OCI-LY1 (cell line): ENCODE results near the gene MED27.

Experiments
- H2AFZ ChIP-seq: fragments of 200-600 bp; sonication (generic), shearing (Covaris generic); 2 replicates; pipeline ENCODE4 v1.6.0; 2014; ENCODE audit warnings: antibody characterized with exemption, mild to moderate bottlenecking, low read length
- H3F3A ChIP-seq: fragments of 200-600 bp; sonication (generic), shearing (Covaris generic); 2 replicates; pipeline ENCODE4 v1.6.0; 2014; ENCODE audit warnings: mild to moderate bottlenecking, antibody characterized with exemption, low read length, moderate library complexity; ENCODE audit not compliant: insufficient read depth
- H3K27ac ChIP-seq: fragments of 200-600 bp; sonication (generic); 2 replicates; pipeline ENCODE4 v1.5.1; 2014; ENCODE audit warnings: low read length, mixed run types, mild to moderate bottlenecking, low read depth; ENCODE audit not compliant: poor library complexity, severe bottlenecking
- H3K27me3 ChIP-seq: fragments of 200-600 bp; sonication (generic); 2 replicates; pipeline ENCODE4 v1.6.0; 2014; ENCODE audit warnings: antibody characterized with exemption, mild to moderate bottlenecking, low read length, moderate library complexity; ENCODE audit not compliant: insufficient read depth
- H3K36me3 ChIP-seq: fragments of 200-600 bp; sonication (generic); 2 replicates; pipeline ENCODE4 v1.6.1; 2014; ENCODE audit warnings: mild to moderate bottlenecking, antibody characterized with exemption, low read length, moderate library complexity, mixed read lengths; ENCODE audit not compliant: insufficient read depth
- H3K4me1 ChIP-seq: fragments of 200-600 bp; sonication (generic); 2 replicates; pipeline ENCODE4 v1.5.1; 2014; ENCODE audit warnings: mild to moderate bottlenecking, low read length, moderate library complexity; ENCODE audit not compliant: insufficient read depth, severe bottlenecking
- H3K4me2 ChIP-seq: fragments of 200-600 bp; sonication (generic), shearing (Covaris generic); 2 replicates; pipeline ENCODE4 v1.6.1; 2014; ENCODE audit warnings: low read length
- H3K4me3 ChIP-seq: fragments of 200-600 bp; sonication (generic); 2 replicates; pipeline ENCODE4 v1.5.1; 2014; ENCODE audit warnings: low read length, low read depth, mild to moderate bottlenecking, mixed read lengths; ENCODE audit not compliant: poor library complexity, severe bottlenecking
- H3K79me2 ChIP-seq: fragments of 200-600 bp; shearing (Covaris generic); 2 replicates; pipeline ENCODE4 v1.6.1; 2016; ENCODE audit warnings: mixed run types, low read length, mixed read lengths; ENCODE audit not compliant: insufficient read depth
- H3K9ac ChIP-seq: fragments of 200-600 bp; sonication (generic), shearing (Covaris generic); 2 replicates; pipeline ENCODE4 v1.6.1; 2014; ENCODE audit warnings: mild to moderate bottlenecking, low read length, mixed read lengths
- H3K9me2 ChIP-seq: fragments of 200-600 bp; sonication (generic), shearing (Covaris generic); 2 replicates; pipeline ENCODE4 v1.6.1; 2014; ENCODE audit warnings: low read depth, mild to moderate bottlenecking, low read length, mixed read lengths
- H3K9me3 ChIP-seq: fragments of 200-600 bp; shearing (Covaris generic); 2 replicates; pipeline ENCODE4 v1.6.1; 2014; ENCODE audit warnings: low read length, mixed read lengths
- H4K20me1 ChIP-seq: fragments of 200-600 bp; sonication (generic), shearing (Covaris generic); 2 replicates; pipeline ENCODE4 v1.6.0; 2016; ENCODE audit warnings: mild to moderate bottlenecking, low read length; ENCODE audit not compliant: insufficient read depth
- EZH2 ChIP-seq: fragments of 200-600 bp; sonication (generic), shearing (Covaris generic); IDR thresholded peaks from 2 replicates; pipeline ENCODE4 v1.8.0; 2017; ENCODE audit warnings: borderline replicate concordance, mixed run types, mild to moderate bottlenecking, antibody characterized with exemption, low read length, moderate library complexity, mixed read lengths
- TF ChIP-seq, protein P1 (sequence below): fragments of 200-600 bp; sonication (generic), shearing (Covaris generic); IDR thresholded peaks from 2 replicates; pipeline ENCODE4 v1.5.1; 2017; ENCODE audit warnings: mild to moderate bottlenecking, antibody characterized with exemption, low read length, moderate library complexity, mixed read lengths

Gene MED27

DNA sequence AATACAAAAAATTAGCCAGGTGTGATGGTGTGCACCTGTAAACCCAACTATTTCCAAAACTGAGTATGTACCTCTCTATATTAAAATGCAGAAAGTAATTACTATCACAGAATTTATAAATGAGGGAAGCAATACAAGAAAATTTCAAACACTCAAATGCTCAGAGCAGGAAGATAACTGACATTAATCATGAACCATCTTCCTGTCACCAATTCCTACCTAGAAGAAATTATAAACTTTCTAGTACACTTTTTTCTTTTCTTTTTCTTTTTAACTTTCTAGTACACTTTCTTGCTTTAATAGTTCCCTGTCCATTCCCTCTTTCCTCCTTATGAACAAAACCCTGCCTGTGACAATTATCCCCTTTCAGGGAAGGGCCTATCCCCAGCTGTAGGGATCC lies 106.8 kb downstream of the MED27 start:
- no peaks in the 10 kb centered on the region for H4K20me1 ChIP-seq
- H3K9me3 ChIP-seq = no peaks in the 10 kb centered on the region
- H3K4me3 ChIP-seq = no peak overlapping the region
- no peaks in the 10 kb centered on the region for H3K79me2 ChIP-seq
- H3K27me3 ChIP-seq = no peaks in the 10 kb centered on the region
- no peak overlapping the region for H3K4me2 ChIP-seq
- no peaks in the 10 kb centered on the region for H3K36me3 ChIP-seq
- H3K27ac ChIP-seq = no peak overlapping the region
- no peaks in the 10 kb centered on the region for H3F3A ChIP-seq
- no peaks in the 10 kb centered on the region for H3K9me2 ChIP-seq
- no peak overlapping the region for H2AFZ ChIP-seq
- TF ChIP-seq, protein P1, sequence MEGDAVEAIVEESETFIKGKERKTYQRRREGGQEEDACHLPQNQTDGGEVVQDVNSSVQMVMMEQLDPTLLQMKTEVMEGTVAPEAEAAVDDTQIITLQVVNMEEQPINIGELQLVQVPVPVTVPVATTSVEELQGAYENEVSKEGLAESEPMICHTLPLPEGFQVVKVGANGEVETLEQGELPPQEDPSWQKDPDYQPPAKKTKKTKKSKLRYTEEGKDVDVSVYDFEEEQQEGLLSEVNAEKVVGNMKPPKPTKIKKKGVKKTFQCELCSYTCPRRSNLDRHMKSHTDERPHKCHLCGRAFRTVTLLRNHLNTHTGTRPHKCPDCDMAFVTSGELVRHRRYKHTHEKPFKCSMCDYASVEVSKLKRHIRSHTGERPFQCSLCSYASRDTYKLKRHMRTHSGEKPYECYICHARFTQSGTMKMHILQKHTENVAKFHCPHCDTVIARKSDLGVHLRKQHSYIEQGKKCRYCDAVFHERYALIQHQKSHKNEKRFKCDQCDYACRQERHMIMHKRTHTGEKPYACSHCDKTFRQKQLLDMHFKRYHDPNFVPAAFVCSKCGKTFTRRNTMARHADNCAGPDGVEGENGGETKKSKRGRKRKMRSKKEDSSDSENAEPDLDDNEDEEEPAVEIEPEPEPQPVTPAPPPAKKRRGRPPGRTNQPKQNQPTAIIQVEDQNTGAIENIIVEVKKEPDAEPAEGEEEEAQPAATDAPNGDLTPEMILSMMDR = no peak
- no peak overlapping the region for H3K9ac ChIP-seq
- H3K4me1 ChIP-seq = peaks cover 14% of the 10 kb centered on the region

DNA sequence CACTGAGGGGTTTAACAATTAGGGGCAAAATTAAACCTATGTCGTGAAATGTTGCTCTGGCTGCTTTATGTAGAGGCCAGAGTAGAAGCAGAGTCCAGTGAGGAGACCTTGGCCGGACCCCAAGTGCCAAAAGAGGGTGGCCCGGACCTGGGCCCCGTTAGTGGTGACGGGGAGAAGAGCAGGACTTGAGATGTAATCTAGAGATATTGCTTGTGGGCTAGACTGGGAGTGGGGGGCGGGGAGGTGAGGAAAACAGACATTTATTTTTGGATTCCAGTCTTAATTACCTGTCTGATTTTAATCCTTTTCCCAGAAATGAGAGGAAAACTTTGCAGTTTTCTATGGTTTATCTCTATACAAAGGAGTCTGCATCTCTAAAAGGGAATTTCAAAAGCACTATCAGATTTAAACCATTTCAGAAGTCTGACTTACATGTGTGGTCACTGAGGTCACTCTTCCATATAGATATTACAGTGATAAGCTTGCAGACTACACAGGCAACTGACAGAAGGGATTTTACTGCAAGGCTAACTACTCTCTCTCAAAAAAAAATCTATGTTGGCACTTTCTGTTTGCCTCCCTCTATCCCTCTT lies 108.1 kb downstream of the MED27 start:
- Histone ChIP-seq H3K9me3 (no peaks in the 10 kb centered on the region), H3K9me2 (no peaks in the 10 kb centered on the region), H4K20me1 (no peaks in the 10 kb centered on the region), H3K9ac (no peak overlapping the region), H3K4me2 (no peak overlapping the region), H3K4me3 (no peak overlapping the region), H3K4me1 (peaks cover under 1% of the 10 kb centered on the region), H3K36me3 (no peaks in the 10 kb centered on the region), H3K27me3 (no peaks in the 10 kb centered on the region), H3K79me2 (no peaks in the 10 kb centered on the region), H3F3A (no peaks in the 10 kb centered on the region), H3K27ac (no peak overlapping the region), H2AFZ (no peak overlapping the region)
- TF ChIP-seq EZH2 = no peak
- TF ChIP-seq, protein P1 = no peak

DNA sequence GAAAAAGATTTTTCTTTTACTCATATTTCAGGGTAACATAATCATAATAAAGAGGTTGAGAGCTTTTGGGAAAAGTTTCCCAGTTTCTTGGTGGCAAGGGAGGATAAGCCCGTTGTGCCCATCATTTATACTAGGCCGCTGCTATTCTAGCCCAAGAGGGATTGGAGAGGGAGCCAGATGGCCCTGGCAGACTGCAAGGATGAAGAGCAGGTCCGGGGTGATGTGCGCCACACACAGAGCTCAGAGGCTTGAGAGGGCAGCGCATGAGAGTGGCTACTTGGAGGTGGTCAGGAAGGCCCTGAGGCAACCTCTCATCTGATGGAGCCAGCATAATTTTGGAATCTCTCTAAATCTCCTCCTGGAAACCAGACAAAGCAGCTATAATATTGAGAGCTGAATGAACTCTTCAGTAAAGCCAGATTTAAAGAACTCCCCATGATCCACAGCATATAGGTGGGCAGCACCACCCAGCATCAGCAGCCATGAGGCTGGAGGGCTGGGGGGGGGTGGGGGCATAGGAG lies 110.1 kb downstream of the MED27 start:
- no peaks in the 10 kb centered on the region for H3K9me3 ChIP-seq
- H3K79me2 ChIP-seq = no peaks in the 10 kb centered on the region
- no peak overlapping the region for H3K4me3 ChIP-seq
- no peaks in the 10 kb centered on the region for H3K27me3 ChIP-seq
- H3K27ac ChIP-seq = no peak overlapping the region
- H2AFZ ChIP-seq = no peak overlapping the region
- no peak overlapping the region for H3K9ac ChIP-seq
- H3K4me2 ChIP-seq = no peak overlapping the region
- TF ChIP-seq, protein P1 = no peak
- TF ChIP-seq EZH2 = no peak
- H3K4me1 ChIP-seq = no peaks in the 10 kb centered on the region
- no peaks in the 10 kb centered on the region for H3F3A ChIP-seq
- no peaks in the 10 kb centered on the region for H3K9me2 ChIP-seq
- no peaks in the 10 kb centered on the region for H3K36me3 ChIP-seq
- H4K20me1 ChIP-seq = no peaks in the 10 kb centered on the region
